ENCODE results near the gene SRPRA.

SRPRA gene, protein sequence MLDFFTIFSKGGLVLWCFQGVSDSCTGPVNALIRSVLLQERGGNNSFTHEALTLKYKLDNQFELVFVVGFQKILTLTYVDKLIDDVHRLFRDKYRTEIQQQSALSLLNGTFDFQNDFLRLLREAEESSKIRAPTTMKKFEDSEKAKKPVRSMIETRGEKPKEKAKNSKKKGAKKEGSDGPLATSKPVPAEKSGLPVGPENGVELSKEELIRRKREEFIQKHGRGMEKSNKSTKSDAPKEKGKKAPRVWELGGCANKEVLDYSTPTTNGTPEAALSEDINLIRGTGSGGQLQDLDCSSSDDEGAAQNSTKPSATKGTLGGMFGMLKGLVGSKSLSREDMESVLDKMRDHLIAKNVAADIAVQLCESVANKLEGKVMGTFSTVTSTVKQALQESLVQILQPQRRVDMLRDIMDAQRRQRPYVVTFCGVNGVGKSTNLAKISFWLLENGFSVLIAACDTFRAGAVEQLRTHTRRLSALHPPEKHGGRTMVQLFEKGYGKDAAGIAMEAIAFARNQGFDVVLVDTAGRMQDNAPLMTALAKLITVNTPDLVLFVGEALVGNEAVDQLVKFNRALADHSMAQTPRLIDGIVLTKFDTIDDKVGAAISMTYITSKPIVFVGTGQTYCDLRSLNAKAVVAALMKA

DNA sequence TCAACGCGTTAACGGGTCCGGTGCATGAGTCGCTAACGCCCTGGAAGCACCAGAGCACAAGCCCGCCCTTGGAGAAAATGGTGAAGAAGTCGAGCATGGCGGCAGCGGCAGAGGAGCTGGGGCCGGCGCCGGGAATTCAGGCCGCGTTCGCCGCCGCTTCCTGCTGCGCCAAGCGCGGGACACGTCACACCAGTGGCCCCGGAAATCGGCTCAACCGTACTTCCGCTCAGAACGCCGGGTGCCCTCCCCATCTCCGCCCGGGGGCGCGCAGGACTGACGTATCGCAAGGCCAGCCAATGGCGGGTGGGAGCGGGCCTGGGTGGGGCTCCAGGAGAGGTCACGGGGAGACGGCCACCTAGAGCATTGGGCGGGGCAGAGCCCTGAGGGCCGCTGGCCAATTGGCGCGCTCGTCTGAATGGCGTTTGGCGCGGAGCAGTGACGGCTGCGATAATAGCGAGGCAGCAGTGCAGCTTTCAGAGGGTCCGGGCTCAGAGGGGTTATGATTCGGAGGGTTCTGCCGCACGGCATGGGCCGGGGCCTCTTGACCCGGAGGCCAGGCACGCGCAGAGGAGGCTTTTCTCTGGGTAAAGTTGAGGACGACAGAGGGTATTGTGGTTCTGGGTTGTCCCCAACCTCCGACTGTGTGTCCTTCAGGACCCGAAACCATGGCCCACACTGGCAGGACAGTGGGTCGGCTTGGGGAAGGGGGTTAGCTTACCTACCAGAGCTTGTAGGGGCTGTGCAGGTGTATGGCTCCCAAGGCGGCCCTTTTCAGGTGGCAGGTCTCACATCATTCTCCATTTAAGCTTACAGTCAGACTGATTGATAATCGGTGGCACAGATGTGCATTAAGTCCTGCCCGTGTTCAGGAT lies at the start of gene SRPRA, which contains the start of gene FOXRED1:
TSS of gene SRPRA (minus strand) at position 188 of the 872 bp plus-strand sequence. CDS start at position 97, 91 bp downstream.
TSS of gene FOXRED1 (plus strand) at position 447 of the 872 bp plus-strand sequence. CDS start at position 500, 53 bp downstream.
- DNase-seq (ENCODE audit: low read depth): peak; percentile 93
- TF ChIP-seq, protein P1, sequence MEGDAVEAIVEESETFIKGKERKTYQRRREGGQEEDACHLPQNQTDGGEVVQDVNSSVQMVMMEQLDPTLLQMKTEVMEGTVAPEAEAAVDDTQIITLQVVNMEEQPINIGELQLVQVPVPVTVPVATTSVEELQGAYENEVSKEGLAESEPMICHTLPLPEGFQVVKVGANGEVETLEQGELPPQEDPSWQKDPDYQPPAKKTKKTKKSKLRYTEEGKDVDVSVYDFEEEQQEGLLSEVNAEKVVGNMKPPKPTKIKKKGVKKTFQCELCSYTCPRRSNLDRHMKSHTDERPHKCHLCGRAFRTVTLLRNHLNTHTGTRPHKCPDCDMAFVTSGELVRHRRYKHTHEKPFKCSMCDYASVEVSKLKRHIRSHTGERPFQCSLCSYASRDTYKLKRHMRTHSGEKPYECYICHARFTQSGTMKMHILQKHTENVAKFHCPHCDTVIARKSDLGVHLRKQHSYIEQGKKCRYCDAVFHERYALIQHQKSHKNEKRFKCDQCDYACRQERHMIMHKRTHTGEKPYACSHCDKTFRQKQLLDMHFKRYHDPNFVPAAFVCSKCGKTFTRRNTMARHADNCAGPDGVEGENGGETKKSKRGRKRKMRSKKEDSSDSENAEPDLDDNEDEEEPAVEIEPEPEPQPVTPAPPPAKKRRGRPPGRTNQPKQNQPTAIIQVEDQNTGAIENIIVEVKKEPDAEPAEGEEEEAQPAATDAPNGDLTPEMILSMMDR (IDR thresholded peaks at IDR 0.05; ENCODE audit: control insufficient read depth, insufficient read depth, low read depth, low read length, missing control alignments): no peak
- H3K4me3 ChIP-seq (ENCODE audit: control insufficient read depth, low read depth, low read length): peak within 1 kb of the TSS; percentile 91

DNA sequence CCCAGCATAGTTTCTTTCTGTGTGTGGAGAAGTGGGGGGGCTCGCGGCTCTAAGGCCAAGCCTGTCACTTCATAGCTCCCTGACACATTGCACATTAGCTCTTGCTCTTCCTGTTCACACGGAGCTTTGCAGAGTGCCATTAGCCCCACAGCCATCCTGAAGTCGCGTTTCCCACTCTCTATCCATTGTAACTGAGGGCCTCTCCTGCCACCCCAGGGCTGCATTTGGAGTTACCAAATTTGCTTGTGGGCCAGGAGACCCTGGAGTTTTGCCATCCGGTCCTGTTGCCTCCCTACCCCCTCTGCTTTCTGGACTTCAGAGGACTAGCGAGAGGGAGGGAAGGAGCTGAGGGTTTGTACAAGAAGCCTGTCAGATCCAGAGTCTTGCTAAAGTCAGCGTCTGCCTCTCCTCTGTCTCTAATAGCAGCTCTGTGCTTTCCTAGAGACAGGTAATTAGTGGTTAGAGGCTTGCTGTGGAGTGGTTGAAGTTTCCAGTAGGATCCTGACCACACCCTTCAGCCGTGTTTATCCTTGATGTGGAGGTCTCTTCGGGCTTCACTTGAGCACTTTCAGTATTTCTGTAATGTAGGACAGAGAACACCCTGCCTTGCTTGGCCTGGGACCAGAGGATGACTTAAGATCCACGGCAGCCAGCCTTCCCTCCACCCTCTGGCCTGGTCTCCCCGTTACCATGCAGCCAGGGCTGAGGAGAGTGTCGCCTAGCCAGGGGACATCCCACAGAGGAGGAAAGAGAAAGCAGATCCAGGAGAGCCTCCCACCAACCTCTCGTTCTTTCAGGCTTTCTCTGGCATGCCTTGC lies 49.3 kb upstream of the SRPRA start:
- TF ChIP-seq, protein P1 (IDR thresholded peaks at IDR 0.05; ENCODE audit: control insufficient read depth, insufficient read depth, low read depth, low read length, missing control alignments): no peak
- no peak for DNase-seq (ENCODE audit: low read depth)
- H3K4me3 ChIP-seq (ENCODE audit: control insufficient read depth, low read depth, low read length): peak overlapping the region; percentile 25

DNA sequence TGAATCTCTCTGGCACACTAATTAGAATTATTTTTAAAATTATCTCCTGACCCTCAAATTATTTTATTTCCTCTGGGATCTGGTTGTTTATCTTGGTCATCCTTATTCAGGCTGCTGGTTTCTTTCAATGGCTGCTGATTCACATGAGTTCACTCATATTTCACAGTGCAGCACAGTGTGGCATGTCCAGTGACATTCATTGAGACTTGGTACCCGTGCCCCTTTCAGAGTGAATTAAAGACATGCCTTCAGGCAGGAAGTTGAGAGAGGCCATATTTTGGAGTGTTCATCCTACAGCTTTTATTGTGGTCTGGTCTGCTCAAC lies 48.7 kb upstream of the SRPRA start:
- H3K4me3 ChIP-seq (ENCODE audit: control insufficient read depth, low read depth, low read length): no peak overlapping the region
- TF ChIP-seq, protein P1 (IDR thresholded peaks at IDR 0.05; ENCODE audit: control insufficient read depth, insufficient read depth, low read depth, low read length, missing control alignments): no peak
- DNase-seq (ENCODE audit: low read depth): no peak

DNA sequence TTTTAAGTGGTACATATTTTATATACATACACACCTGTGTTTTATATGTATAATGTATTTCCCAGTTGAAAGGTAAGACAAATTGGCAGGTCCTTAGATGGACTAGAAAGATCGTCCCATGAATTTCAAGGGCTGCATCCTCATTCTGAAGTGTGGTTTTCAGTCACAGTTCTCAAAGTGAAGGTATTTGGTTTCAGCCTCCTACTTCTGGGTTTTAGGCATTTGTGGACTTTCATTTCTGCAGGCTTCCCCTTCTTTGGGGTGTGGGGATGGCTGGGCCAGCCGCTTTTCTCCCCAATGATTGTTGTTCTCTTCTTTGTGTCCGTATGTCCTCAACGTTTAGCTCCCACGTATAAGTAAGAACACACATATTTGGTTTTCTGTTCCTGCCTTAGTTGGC lies 45.1 kb upstream of the SRPRA start:
- TF ChIP-seq, protein P1 (IDR thresholded peaks at IDR 0.05; ENCODE audit: control insufficient read depth, insufficient read depth, low read depth, low read length, missing control alignments): no peak
- no peak overlapping the region for H3K4me3 ChIP-seq (ENCODE audit: control insufficient read depth, low read depth, low read length)
- DNase-seq (ENCODE audit: low read depth): no peak

DNA sequence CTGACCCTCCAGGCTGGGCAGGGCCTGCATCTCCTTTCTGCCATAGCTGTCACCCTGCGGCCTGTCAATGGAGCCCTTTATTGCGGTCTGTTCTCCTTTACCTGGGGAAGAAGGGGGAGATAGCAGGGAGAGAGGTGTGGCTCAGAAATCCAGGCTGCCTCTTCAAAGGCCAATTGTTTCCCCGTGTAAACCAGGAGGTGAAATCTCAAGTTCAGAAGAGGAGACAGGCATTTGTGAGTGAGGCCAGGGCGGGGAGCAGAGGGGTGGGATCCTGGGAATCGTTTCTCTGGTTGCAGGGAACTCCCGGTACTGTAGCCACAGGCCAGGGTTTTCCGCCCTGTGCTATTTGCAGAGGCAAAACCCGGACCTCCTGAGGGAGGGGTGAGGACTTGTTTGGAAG lies 44.3 kb upstream of the SRPRA start:
- TF ChIP-seq, protein P1 (IDR thresholded peaks at IDR 0.05; ENCODE audit: control insufficient read depth, insufficient read depth, low read depth, low read length, missing control alignments): no peak
- H3K4me3 ChIP-seq (ENCODE audit: control insufficient read depth, low read depth, low read length): no peak overlapping the region
- no peak for DNase-seq (ENCODE audit: low read depth)

Measured in AG09309 (cell line).